Naive thymus-derived CD4-positive, alpha-beta T cell (primary cell): ENCODE data around the gene C2orf68. TPM values are rescaled to one million over a fixed set of nuclear protein-coding genes. Genes with fewer than 3 reads are reported as not detected.

ENCODE experiments used
- ATAC-seq: fragments of 150-1000 bp; cut with Tn5 transposase; 2 replicates; pipeline ENCODE4 v1.10.0; 2021; ENCODE audit warnings: mild to moderate bottlenecking, moderate library complexity
- CTCF ChIA-PET: fragments of 350-600 bp; sonication (Branson Sonifier 250); formaldehyde crosslinking; loops from one replicate; lab custom pipeline; 2021; ENCODE audit warnings: antibody characterized with exemption; lab: Charles Lee
- POLR2A ChIA-PET: fragments of 350-600 bp; sonication (Branson Sonifier 250); formaldehyde crosslinking; loops from one replicate; lab custom pipeline; 2021; ENCODE audit warnings: antibody characterized with exemption, inconsistent platforms; lab: Charles Lee
- DNase-seq, 9 donors: peaks; one replicate each; pipeline versions ENCODE4 v3.0.0 to v3.0.0-alpha.2; 2020 to 2022; ENCODE audit warnings: mixed read lengths in 1 of 9
- H3K27ac ChIP-seq: one replicate; pipeline ENCODE4 v1.7.0; 2013; ENCODE audit warnings: mild to moderate bottlenecking, low read depth, low read length, moderate library complexity
- H3K27me3 ChIP-seq, 2 donors: one replicate each; pipeline ENCODE4 v1.7.0; 2013; ENCODE audit warnings: low read length in 2 of 2, mild to moderate bottlenecking in 2 of 2, moderate library complexity in 2 of 2; ENCODE audit not compliant: control insufficient read depth in 2 of 2, insufficient read depth in 2 of 2
- H3K36me3 ChIP-seq, 3 experiments: 1 replicate in 2 of 3; 2 replicates in 1 of 3; pipeline ENCODE4 v1.7.0; 2013; ENCODE audit warnings: low read length in 3 of 3, mild to moderate bottlenecking in 3 of 3, moderate library complexity in 1 of 3; ENCODE audit not compliant: insufficient read depth in 3 of 3, control insufficient read depth in 2 of 3
- H3K4me1 ChIP-seq, 2 donors: one replicate each; pipeline ENCODE4 v1.7.0; 2013; ENCODE audit warnings: low read length in 2 of 2, mild to moderate bottlenecking in 2 of 2, moderate library complexity in 1 of 2; ENCODE audit not compliant: control insufficient read depth in 2 of 2, insufficient read depth in 2 of 2
- H3K4me3 ChIP-seq: 2 replicates; pipeline ENCODE4 v1.7.0; 2013; ENCODE audit warnings: mild to moderate bottlenecking, low read length
- H3K9me3 ChIP-seq, 3 experiments: 1 replicate in 2 of 3; 2 replicates in 1 of 3; pipeline ENCODE4 v1.7.0; 2013; ENCODE audit warnings: low read length in 3 of 3; ENCODE audit not compliant: control insufficient read depth in 2 of 3
- H3K27ac Mint-ChIP-seq, 9 donors: one replicate each; pipeline ENCODE4 v1.8.0; 2020 to 2022; ENCODE audit warnings: mixed read lengths in 9 of 9, mild to moderate bottlenecking in 8 of 9, moderate library complexity in 5 of 9, inconsistent platforms in 2 of 9
- H3K27me3 Mint-ChIP-seq, 5 donors: one replicate each; pipeline ENCODE4 v1.8.0; 2021 to 2022; ENCODE audit warnings: mixed read lengths in 5 of 5, mild to moderate bottlenecking in 1 of 5
- H3K36me3 Mint-ChIP-seq, 5 donors: one replicate each; pipeline ENCODE4 v1.8.0; 2020 to 2022; ENCODE audit warnings: mixed read lengths in 5 of 5, mild to moderate bottlenecking in 3 of 5, inconsistent platforms in 1 of 5
- H3K4me1 Mint-ChIP-seq, 7 donors: one replicate each; pipeline ENCODE4 v1.8.0; 2020 to 2022; ENCODE audit warnings: mixed read lengths in 7 of 7, mild to moderate bottlenecking in 3 of 7, inconsistent platforms in 1 of 7
- H3K4me3 Mint-ChIP-seq, 10 donors: one replicate each; pipeline ENCODE4 v1.8.0; 2020 to 2022; ENCODE audit warnings: mild to moderate bottlenecking in 10 of 10, mixed read lengths in 10 of 10, moderate library complexity in 6 of 10, inconsistent platforms in 2 of 10
- H3K9me3 Mint-ChIP-seq, 11 donors: one replicate each; pipeline ENCODE4 v1.8.0; 2020 to 2022; ENCODE audit warnings: mixed read lengths in 11 of 11, mild to moderate bottlenecking in 4 of 11, inconsistent platforms in 1 of 11, moderate library complexity in 1 of 11
- intact Hi-C, 2 donors: fragments of 100-400 bp; cut with micrococcal nuclease; formaldehyde crosslinking; loops; one replicate each; pipeline ENCODE4 v1.15.1; 2023
- polyA plus RNA-seq, 2 donors: library from polyadenylated mRNA; unstranded; fragments of 300-500 nt; fragmentation: Illumina TruSeq; gene quantifications; one replicate each; pipeline ENCODE4 v1.2.3, GENCODE V29; 2021
- total RNA-seq, 6 experiments: library from RNA in 5 of 6; stranded (reverse) in 5 of 6; gene quantifications; 1 replicate in 5 of 6; 2 replicates in 1 of 6; pipeline ENCODE4 v1.2.3 and lab custom pipeline; 2021 to 2026

Gene C2orf68
- total and polyA plus RNA-seq, 7 experiments from 2014 or later, result 24.9 to 92.1 (median 42.5) TPM

GRCh38 chr2:85642725-85643124 lies 30.9 kb upstream of the C2orf68 start:
- peak overlapping the region in 2 of 9 donors; percentile 30 to 45 for H3K27ac Mint-ChIP-seq
- H3K9me3 Mint-ChIP-seq, result no peaks in the 10 kb centered on the region
- Histone ChIP-seq H3K9me3 (no peaks in the 10 kb centered on the region), H3K27ac (no peak overlapping the region), H3K4me3 (no peak overlapping the region), H3K4me1 (no peaks in the 10 kb centered on the region), H3K27me3 (no peaks in the 10 kb centered on the region), H3K36me3 (peaks cover 43 to 94% (median 64%) of the 10 kb centered on the region in 3 experiments)
- H3K36me3 Mint-ChIP-seq, result peaks cover 5 to 55% (median 32%) of the 10 kb centered on the region in 5 donors
- H3K27me3 Mint-ChIP-seq, result no peaks in the 10 kb centered on the region
- ATAC-seq (no peak), DNase-seq (no peak)
- ChIA-PET CTCF (no interaction called here), POLR2A (no interaction called here)
- intact Hi-C loops, result no loop called here
- peaks cover 0 to 21% (median 0%) of the 10 kb centered on the region in 7 donors for H3K4me1 Mint-ChIP-seq
- H3K4me3 Mint-ChIP-seq, result no peak overlapping the region

GRCh38 chr2:85635636-85636035 lies 23.8 kb upstream of the C2orf68 start:
- Mint-ChIP-seq H3K4me3 (peak overlapping the region in 1 of 10 donors; percentile 40), H3K27me3 (no peaks in the 10 kb centered on the region), H3K36me3 (peaks cover 9 to 49% (median 25%) of the 10 kb centered on the region in 5 donors), H3K9me3 (no peaks in the 10 kb centered on the region), H3K27ac (peak overlapping the region in 5 of 9 donors; percentile 1 to 5 (median 2)), H3K4me1 (peaks cover 8 to 28% (median 14%) of the 10 kb centered on the region in 7 donors)
- DNase-seq, result no peak
- ChIA-PET POLR2A (interaction anchor here (0.7 kb wide), 1 partner anchor 836 kb away, joined by 3 read pairs; no protein-coding TSS in a partner anchor), CTCF (interaction anchor here (0.7 to 1.4 kb wide), 4 partner anchors 10 to 640 kb away, joined by 3 read pairs; no protein-coding TSS in a partner anchor)
- peaks cover 24 to 84% (median 25%) of the 10 kb centered on the region in 3 experiments for H3K36me3 ChIP-seq
- no peaks in the 10 kb centered on the region for H3K4me1 ChIP-seq
- H3K27me3 ChIP-seq, result no peaks in the 10 kb centered on the region
- no peak overlapping the region for H3K4me3 ChIP-seq
- H3K27ac ChIP-seq, result no peak overlapping the region
- H3K9me3 ChIP-seq, result no peaks in the 10 kb centered on the region
- intact Hi-C loops, result loop anchor here in 1 of 2 donors (5.0 kb wide), 1 partner anchor 213 kb away; no protein-coding TSS in a partner anchor
- no peak for ATAC-seq

GRCh38 chr2:85635011-85635410 lies 23.1 kb upstream of the C2orf68 start:
- ChIA-PET POLR2A (no interaction called here), CTCF (interaction anchor here (1.2 to 1.4 kb wide), 2 partner anchors 11 to 83 kb away, joined by 3 read pairs; no protein-coding TSS in a partner anchor)
- Mint-ChIP-seq H3K36me3 (peaks cover 9 to 51% (median 23%) of the 10 kb centered on the region in 5 donors), H3K4me3 (no peak overlapping the region), H3K27ac (peak overlapping the region in 4 of 9 donors; percentile 7 to 79 (median 52)), H3K9me3 (no peaks in the 10 kb centered on the region), H3K4me1 (peaks cover 8 to 28% (median 14%) of the 10 kb centered on the region in 7 donors), H3K27me3 (no peaks in the 10 kb centered on the region)
- DNase-seq (no peak), ATAC-seq (no peak)
- no peak overlapping the region for H3K27ac ChIP-seq
- H3K4me3 ChIP-seq, result no peak overlapping the region
- H3K36me3 ChIP-seq, result peaks cover 28 to 86% (median 29%) of the 10 kb centered on the region in 3 experiments
- no peaks in the 10 kb centered on the region for H3K27me3 ChIP-seq
- no peaks in the 10 kb centered on the region for H3K4me1 ChIP-seq
- intact Hi-C loops, result loop anchor here in 1 of 2 donors (5.0 kb wide), 1 partner anchor 213 kb away; no protein-coding TSS in a partner anchor
- no peaks in the 10 kb centered on the region for H3K9me3 ChIP-seq

- Histone ChIP-seq H3K9me3 (no peaks in the 10 kb centered on the region), H3K27me3 (no peaks in the 10 kb centered on the region), H3K27ac (no peak overlapping the region), H3K4me1 (no peaks in the 10 kb centered on the region), H3K36me3 (peaks cover 16 to 88% (median 18%) of the 10 kb centered on the region in 3 experiments), H3K4me3 (no peak overlapping the region)
- CTCF ChIA-PET, result interaction anchor here (0.6 kb wide), 1 partner anchor 526 kb away, joined by 6 read pairs; no protein-coding TSS in a partner anchor
- Mint-ChIP-seq H3K27ac (no peak overlapping the region), H3K9me3 (no peaks in the 10 kb centered on the region), H3K36me3 (peaks cover 4 to 49% (median 19%) of the 10 kb centered on the region in 5 donors), H3K27me3 (no peaks in the 10 kb centered on the region), H3K4me1 (peaks cover 9 to 25% (median 12%) of the 10 kb centered on the region in 7 donors), H3K4me3 (no peak overlapping the region)
- DNase-seq, result no peak
- POLR2A ChIA-PET, result no interaction called here
- intact Hi-C loops, result no loop called here
- ATAC-seq, result no peak
Observed at GRCh38 chr2:85631316-85631715, 19.4 kb upstream of the C2orf68 start.

GRCh38 chr2:85628658-85629057 lies 16.8 kb upstream of the C2orf68 start:
- ATAC-seq, result peak; percentile 56
- POLR2A ChIA-PET, result no interaction called here
- H3K4me3 ChIP-seq, result no peak overlapping the region
- H3K27ac ChIP-seq, result no peak overlapping the region
- peak overlapping the region in 5 of 9 donors; percentile 48 to 83 (median 70) for H3K27ac Mint-ChIP-seq
- no peaks in the 10 kb centered on the region for H3K9me3 ChIP-seq
- H3K27me3 ChIP-seq, result no peaks in the 10 kb centered on the region
- no peaks in the 10 kb centered on the region for H3K9me3 Mint-ChIP-seq
- peaks cover 0 to 20% (median 8%) of the 10 kb centered on the region in 7 donors for H3K4me1 Mint-ChIP-seq
- intact Hi-C loops, result no loop called here
- H3K4me1 ChIP-seq, result no peaks in the 10 kb centered on the region
- peak in 1 of 9 donors; percentile 4 for DNase-seq
- H3K27me3 Mint-ChIP-seq, result no peaks in the 10 kb centered on the region
- peaks cover 21 to 91% (median 22%) of the 10 kb centered on the region in 3 experiments for H3K36me3 ChIP-seq
- peak overlapping the region in 1 of 10 donors; percentile 40 for H3K4me3 Mint-ChIP-seq
- CTCF ChIA-PET, result interaction anchor here (2.6 kb wide), 1 partner anchor 9 kb away, joined by 9 read pairs; no protein-coding TSS in a partner anchor
- peaks cover 4 to 55% (median 17%) of the 10 kb centered on the region in 5 donors for H3K36me3 Mint-ChIP-seq

GRCh38 chr2:85623991-85624390 lies 12.1 kb upstream of the C2orf68 start:
- intact Hi-C loops, result no loop called here
- H3K4me3 Mint-ChIP-seq, result no peak overlapping the region
- ChIA-PET CTCF (no interaction called here), POLR2A (no interaction called here)
- Histone ChIP-seq H3K4me3 (no peak overlapping the region), H3K4me1 (no peaks in the 10 kb centered on the region), H3K9me3 (no peaks in the 10 kb centered on the region), H3K27ac (no peak overlapping the region), H3K36me3 (peaks cover 18 to 81% (median 20%) of the 10 kb centered on the region in 3 experiments), H3K27me3 (no peaks in the 10 kb centered on the region)
- H3K27ac Mint-ChIP-seq, result peak overlapping the region in 2 of 9 donors; percentile 22 to 33
- H3K9me3 Mint-ChIP-seq, result no peaks in the 10 kb centered on the region
- H3K36me3 Mint-ChIP-seq, result peaks cover 7 to 46% (median 25%) of the 10 kb centered on the region in 5 donors
- ATAC-seq (no peak), DNase-seq (no peak)
- no peaks in the 10 kb centered on the region for H3K27me3 Mint-ChIP-seq
- H3K4me1 Mint-ChIP-seq, result peaks cover 3 to 22% (median 16%) of the 10 kb centered on the region in 7 donors
